BE2C (cell line): Measurements from ENCODE around the gene C10orf90.

Experiments used
- DNase-seq: peaks from one replicate; pipeline ENCODE4 v3.0.0-alpha.2; 2020
- H3K27me3 ChIP-seq: fragments of 250-450 bp; sonication (Bioruptor Pico); 2 replicates; pipeline ENCODE4 v1.5.1; 2020; ENCODE audit warnings: mild to moderate bottlenecking
- H3K36me3 ChIP-seq: fragments of 250-450 bp; sonication (Bioruptor Pico); 2 replicates; pipeline ENCODE4 v1.5.1; 2020; ENCODE audit warnings: mild to moderate bottlenecking
- H3K4me1 ChIP-seq: fragments of 250-450 bp; sonication (Bioruptor Pico); 2 replicates; pipeline ENCODE4 v1.5.1; 2020
- H3K4me3 ChIP-seq: 2 replicates; pipeline ENCODE4 v1.5.1; 2011; ENCODE audit warnings: low read depth, low read length
- H3K9me3 ChIP-seq: fragments of 250-450 bp; sonication (Bioruptor Pico); 2 replicates; pipeline ENCODE4 v1.5.1; 2020
- CTCF ChIP-seq: IDR thresholded peaks from 2 replicates; pipeline ENCODE4 v1.5.1; 2012; ENCODE audit warnings: mild to moderate bottlenecking, low read depth, low read length

The C10orf90 gene

GRCh38 chr10:126503392-126504062, 167.0 kb downstream of the C10orf90 start:
- Histone ChIP-seq H3K27me3 (no peaks in the 10 kb centered on the region), H3K4me1 (no peaks in the 10 kb centered on the region), H3K9me3 (no peaks in the 10 kb centered on the region), H3K4me3 (no peak overlapping the region), H3K36me3 (no peaks in the 10 kb centered on the region)
- TF ChIP-seq CTCF = no peak
- DNase-seq = no peak

GRCh38 chr10:126502441-126502840, 168.1 kb downstream of the C10orf90 start:
- Histone ChIP-seq H3K27me3 (no peaks in the 10 kb centered on the region), H3K36me3 (no peaks in the 10 kb centered on the region)

DNA sequence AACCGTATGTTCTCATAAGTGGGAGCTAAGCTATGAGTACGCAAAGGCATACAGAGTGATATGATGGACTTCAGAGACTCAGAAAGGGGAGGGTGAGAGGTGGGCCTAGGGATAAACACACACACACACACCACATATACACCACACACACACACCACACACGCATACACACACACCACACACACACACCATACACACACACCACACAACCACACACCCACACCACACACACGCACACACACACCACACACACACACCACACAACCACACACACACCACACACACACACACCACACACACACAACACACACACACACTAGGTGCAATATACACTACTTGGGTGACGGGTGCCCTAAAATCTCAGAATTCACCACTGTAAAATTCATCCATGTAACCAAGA, 168.7 kb downstream of the C10orf90 start:
- Histone ChIP-seq H3K4me1 (no peaks in the 10 kb centered on the region), H3K9me3 (no peaks in the 10 kb centered on the region), H3K4me3 (no peak overlapping the region), H3K27me3 (no peaks in the 10 kb centered on the region), H3K36me3 (no peaks in the 10 kb centered on the region)
- TF ChIP-seq CTCF = no peak
- DNase-seq = no peak

More at GRCh38 chr10:126502441-126502840, 168.1 kb downstream of the C10orf90 start:
- DNase-seq = no peak
- H3K9me3 ChIP-seq = no peaks in the 10 kb centered on the region
- no peak for TF ChIP-seq CTCF
- H3K4me3 ChIP-seq = no peak overlapping the region
- H3K4me1 ChIP-seq = no peaks in the 10 kb centered on the region

DNA sequence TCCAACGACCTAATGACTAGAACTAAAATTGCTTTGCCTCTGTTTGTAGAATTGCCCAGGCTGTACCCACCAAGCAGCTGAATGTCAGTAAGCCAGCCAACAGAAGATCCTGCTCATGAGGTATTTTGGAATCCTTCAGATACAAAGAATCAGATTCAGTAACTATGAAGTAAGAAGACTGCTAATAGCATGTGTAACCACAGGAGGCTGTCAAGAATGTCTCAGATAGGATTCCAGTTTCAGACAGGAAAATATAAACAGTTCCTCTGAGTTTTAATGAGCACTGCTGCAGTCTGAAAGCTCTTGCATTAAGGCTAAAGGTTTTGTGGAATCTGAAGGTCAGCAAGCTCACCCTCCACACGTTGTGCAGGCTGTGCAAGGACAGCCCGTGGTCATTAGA, 169.6 kb downstream of the C10orf90 start:
- no peaks in the 10 kb centered on the region for H3K9me3 ChIP-seq
- no peak for TF ChIP-seq CTCF
- H3K4me1 ChIP-seq = no peaks in the 10 kb centered on the region
- DNase-seq = no peak
- H3K36me3 ChIP-seq = no peaks in the 10 kb centered on the region
- H3K4me3 ChIP-seq = no peak overlapping the region
- no peaks in the 10 kb centered on the region for H3K27me3 ChIP-seq

DNA sequence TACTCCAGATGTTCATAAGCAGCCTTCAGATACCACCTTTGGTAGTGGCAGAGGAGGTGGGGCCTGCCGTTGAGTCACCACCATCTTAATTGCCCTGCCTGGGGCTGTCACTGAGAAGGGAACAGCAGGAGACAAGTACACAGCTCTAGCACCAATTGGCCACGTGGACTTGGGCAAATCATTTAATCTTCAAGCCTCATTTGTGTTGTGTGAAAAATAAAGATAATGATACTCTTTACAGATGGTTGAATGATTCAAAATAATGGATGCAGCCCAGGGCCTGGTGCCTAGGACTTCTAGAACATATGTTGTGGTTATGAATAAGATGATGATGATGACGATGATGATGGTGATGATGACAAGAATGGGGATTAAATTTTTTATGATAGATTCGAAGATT, 170.3 kb downstream of the C10orf90 start:
- Histone ChIP-seq H3K36me3 (no peaks in the 10 kb centered on the region), H3K9me3 (no peaks in the 10 kb centered on the region), H3K27me3 (no peaks in the 10 kb centered on the region), H3K4me1 (no peaks in the 10 kb centered on the region), H3K4me3 (no peak overlapping the region)
- TF ChIP-seq CTCF = no peak
- DNase-seq = no peak

- DNase-seq = no peak
- Histone ChIP-seq H3K9me3 (no peaks in the 10 kb centered on the region), H3K4me3 (no peak overlapping the region), H3K27me3 (no peaks in the 10 kb centered on the region), H3K36me3 (no peaks in the 10 kb centered on the region), H3K4me1 (no peaks in the 10 kb centered on the region)
- no peak for TF ChIP-seq CTCF
These were observed 170.7 kb downstream of the C10orf90 start for GRCh38 chr10:126499744-126500143.
